Hepatocyte (in vitro differentiated cells): ENCODE measurements around the gene GPR152.

Experiments used
- EZH2 ChIP-seq: fragments of 200-600 bp; sonication (generic); IDR thresholded peaks from 2 replicates; pipeline ENCODE4 v1.6.1; 2016; ENCODE audit warnings: antibody characterized with exemption, mild to moderate bottlenecking, borderline replicate concordance
- EZH2phosphoT487 ChIP-seq: fragments of 200-600 bp; sonication (generic); IDR thresholded peaks from one replicate; pipeline ENCODE4 v1.6.1; 2018; ENCODE audit warnings: antibody characterized with exemption, mild to moderate bottlenecking, low read depth, moderate library complexity; ENCODE audit not compliant: unreplicated experiment, severe bottlenecking
- TF ChIP-seq, protein P1 (sequence below): fragments of 200-600 bp; sonication (generic); IDR thresholded peaks from 2 replicates; pipeline ENCODE4 v1.5.1; 2016; ENCODE audit warnings: antibody characterized with exemption, mild to moderate bottlenecking; ENCODE audit not compliant: poor library complexity

DNA sequence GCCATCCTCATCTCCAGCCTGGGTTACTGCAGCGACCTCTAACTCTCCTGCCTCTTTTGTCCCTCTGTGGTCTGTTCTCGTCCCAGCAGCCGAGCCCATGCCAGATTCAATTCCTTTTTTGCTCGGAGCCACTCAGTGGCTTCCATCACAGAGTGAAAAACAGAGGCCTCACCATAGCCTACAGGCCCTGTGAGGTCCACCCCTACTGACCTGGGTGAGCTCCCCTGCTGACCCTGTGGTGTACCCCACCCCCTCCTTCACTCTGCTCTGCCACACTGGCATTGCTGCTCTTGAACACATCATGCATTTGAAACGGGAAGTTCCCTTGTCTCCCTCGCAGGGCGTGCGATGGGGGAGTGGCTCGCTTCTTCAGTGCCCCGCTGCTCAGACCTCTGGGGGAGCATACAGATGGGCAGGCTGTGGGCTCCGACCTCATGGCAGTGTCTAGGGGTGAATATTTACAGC, 32.4 kb upstream of the GPR152 start:
- TF ChIP-seq, protein P1, sequence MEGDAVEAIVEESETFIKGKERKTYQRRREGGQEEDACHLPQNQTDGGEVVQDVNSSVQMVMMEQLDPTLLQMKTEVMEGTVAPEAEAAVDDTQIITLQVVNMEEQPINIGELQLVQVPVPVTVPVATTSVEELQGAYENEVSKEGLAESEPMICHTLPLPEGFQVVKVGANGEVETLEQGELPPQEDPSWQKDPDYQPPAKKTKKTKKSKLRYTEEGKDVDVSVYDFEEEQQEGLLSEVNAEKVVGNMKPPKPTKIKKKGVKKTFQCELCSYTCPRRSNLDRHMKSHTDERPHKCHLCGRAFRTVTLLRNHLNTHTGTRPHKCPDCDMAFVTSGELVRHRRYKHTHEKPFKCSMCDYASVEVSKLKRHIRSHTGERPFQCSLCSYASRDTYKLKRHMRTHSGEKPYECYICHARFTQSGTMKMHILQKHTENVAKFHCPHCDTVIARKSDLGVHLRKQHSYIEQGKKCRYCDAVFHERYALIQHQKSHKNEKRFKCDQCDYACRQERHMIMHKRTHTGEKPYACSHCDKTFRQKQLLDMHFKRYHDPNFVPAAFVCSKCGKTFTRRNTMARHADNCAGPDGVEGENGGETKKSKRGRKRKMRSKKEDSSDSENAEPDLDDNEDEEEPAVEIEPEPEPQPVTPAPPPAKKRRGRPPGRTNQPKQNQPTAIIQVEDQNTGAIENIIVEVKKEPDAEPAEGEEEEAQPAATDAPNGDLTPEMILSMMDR, result no peak
- TF ChIP-seq EZH2, result no peak
- TF ChIP-seq EZH2phosphoT487, result no peak
